NCI-H2107 (cell line): ENCODE measurements around the gene PDE8B.

Experiments used
- DNase-seq: peaks from one replicate; lab custom pipeline; 2025; lab: John Stamatoyannopoulos, UW

PDE8B gene

GRCh38 chr5:77192441-77193050 lies 17.9 kb upstream of the PDE8B start:
- DNase-seq = no peak

- DNase-seq = no peak
These were observed 15.7 kb upstream of the PDE8B start for GRCh38 chr5:77194762-77195161.

GRCh38 chr5:77197840-77198554 lies 12.5 kb upstream of the PDE8B start:
- no peak for DNase-seq

GRCh38 chr5:77200663-77201062 lies 9.8 kb upstream of the PDE8B start:
- no peak for DNase-seq

GRCh38 chr5:77202145-77202544 lies 8.3 kb upstream of the PDE8B start:
- no peak for DNase-seq

GRCh38 chr5:77204967-77205366 lies 5.5 kb upstream of the PDE8B start:
- no peak for DNase-seq

GRCh38 chr5:77208507-77209163 lies 1.8 kb upstream of the PDE8B start:
- DNase-seq = no peak

GRCh38 chr5:77209495-77210090 lies 887 bp upstream of the PDE8B start:
- DNase-seq = no peak

GRCh38 chr5:77210964-77211690 lies 647 bp downstream of the PDE8B start:
- DNase-seq = no peak

- DNase-seq = no peak
These were observed 1.2 kb downstream of the PDE8B start for GRCh38 chr5:77211691-77212047.

- no peak for DNase-seq
These were observed 3.1 kb downstream of the PDE8B start for GRCh38 chr5:77213601-77214000.

- DNase-seq = no peak
These were observed 3.7 kb downstream of the PDE8B start for GRCh38 chr5:77214151-77214550.

- no peak for DNase-seq
These were observed 7.8 kb downstream of the PDE8B start for GRCh38 chr5:77218263-77218662.

- no peak for DNase-seq
These were observed 10.6 kb downstream of the PDE8B start for GRCh38 chr5:77221115-77221514.

GRCh38 chr5:77222722-77223121 lies 12.2 kb downstream of the PDE8B start:
- DNase-seq = no peak

GRCh38 chr5:77223653-77224052 lies 13.2 kb downstream of the PDE8B start:
- DNase-seq = no peak

GRCh38 chr5:77224672-77225355 lies 14.3 kb downstream of the PDE8B start:
- no peak for DNase-seq

GRCh38 chr5:77225531-77225930 lies 15.1 kb downstream of the PDE8B start:
- DNase-seq = no peak

- DNase-seq = no peak
These were observed 19.4 kb downstream of the PDE8B start for GRCh38 chr5:77229887-77230286.

- no peak for DNase-seq
These were observed 20.4 kb downstream of the PDE8B start for GRCh38 chr5:77230727-77231470.
